SU-DHL-6 (cell line): Measurements from ENCODE around the gene C3orf22.

Experiments
- CTCF ChIP-seq: fragments of 200-600 bp; sonication (generic); IDR thresholded peaks from one replicate; pipeline ENCODE4 v1.5.1; 2017; ENCODE audit warnings: antibody characterized with exemption, mild to moderate bottlenecking, low read length, moderate library complexity; ENCODE audit not compliant: insufficient read depth, poor library complexity, severe bottlenecking
- EZH2phosphoT487 ChIP-seq: fragments of 200-600 bp; sonication (generic), shearing (Covaris generic); conservative IDR thresholded peaks from 2 replicates; pipeline ENCODE4 v1.6.1; 2018; ENCODE audit warnings: mild to moderate bottlenecking, antibody characterized with exemption, low read length, moderate library complexity, mixed read lengths

GRCh38 chr3:126569390-126569975 lies 10.8 kb upstream of the C3orf22 start:
- no peak for TF ChIP-seq CTCF
- TF ChIP-seq EZH2phosphoT487, result no peak
